GM18519 (cell line): ENCODE data around the gene PLCL1.

Source experiments
- ATAC-seq: cut with Tn5 transposase; IDR thresholded peaks from one replicate; pipeline ENCODE4 v1.9.1; 2021; ENCODE audit warnings: mild to moderate bottlenecking, moderate library complexity; ENCODE audit not compliant: unreplicated experiment, low FRiP score

PLCL1 gene

DNA sequence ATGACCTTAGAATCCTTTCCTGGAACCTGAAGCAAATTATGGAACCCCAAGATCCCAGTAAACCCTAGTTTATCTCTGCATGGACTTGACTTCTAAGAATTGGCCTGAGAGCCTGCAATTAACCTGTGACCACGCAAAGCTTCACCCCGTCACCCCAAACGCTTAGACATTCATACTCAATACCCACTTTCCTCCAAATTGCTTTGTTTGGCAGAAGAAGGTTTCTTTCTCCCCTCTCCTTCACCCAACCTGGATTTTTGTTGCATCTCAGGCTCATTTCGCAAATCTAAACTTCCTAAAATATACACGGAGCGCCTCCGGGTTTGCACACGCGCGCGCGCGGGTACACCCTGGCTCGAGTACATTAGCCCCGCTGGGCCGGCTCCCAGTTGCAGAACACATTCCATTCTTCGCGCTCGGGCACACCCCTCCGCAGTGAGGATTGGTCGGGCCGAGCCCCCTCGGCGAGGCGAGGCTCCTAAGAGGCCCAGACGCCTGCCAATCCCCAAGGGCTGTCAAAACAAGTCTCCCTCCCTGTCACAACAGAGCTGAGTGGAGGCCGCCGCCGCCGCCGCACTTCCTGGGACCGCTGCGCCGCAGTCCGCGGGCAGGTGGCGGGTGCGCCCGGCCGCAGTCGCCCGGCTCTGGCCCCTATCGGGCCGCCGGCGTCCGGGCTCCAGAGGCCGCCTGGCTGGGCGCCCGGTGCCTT, at the start of gene PLCL1:
PLCL1 (plus strand) TSS at position 545 of the 709 bp plus-strand sequence.
- ATAC-seq = peak; percentile 99

DNA sequence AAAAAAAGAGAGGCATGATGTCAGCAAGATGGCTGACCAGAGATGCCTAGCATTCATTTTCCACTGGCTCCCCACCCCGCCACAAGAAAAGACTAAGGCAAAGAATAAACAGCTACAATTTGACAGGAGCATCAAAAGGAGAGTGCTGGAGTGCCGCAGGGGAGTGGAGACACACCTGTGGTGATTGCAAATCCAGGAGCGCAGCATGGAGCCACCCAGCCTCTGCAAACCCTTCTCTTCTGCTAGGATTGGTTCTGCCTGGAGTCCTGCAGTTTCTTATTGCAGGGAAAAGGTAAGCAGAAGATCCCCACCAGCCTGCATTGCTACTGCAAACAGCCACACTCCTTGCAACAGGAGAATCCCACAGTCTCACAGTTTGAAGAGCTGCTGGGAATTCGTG, 45.4 kb upstream of the PLCL1 start:
- no peak for ATAC-seq

DNA sequence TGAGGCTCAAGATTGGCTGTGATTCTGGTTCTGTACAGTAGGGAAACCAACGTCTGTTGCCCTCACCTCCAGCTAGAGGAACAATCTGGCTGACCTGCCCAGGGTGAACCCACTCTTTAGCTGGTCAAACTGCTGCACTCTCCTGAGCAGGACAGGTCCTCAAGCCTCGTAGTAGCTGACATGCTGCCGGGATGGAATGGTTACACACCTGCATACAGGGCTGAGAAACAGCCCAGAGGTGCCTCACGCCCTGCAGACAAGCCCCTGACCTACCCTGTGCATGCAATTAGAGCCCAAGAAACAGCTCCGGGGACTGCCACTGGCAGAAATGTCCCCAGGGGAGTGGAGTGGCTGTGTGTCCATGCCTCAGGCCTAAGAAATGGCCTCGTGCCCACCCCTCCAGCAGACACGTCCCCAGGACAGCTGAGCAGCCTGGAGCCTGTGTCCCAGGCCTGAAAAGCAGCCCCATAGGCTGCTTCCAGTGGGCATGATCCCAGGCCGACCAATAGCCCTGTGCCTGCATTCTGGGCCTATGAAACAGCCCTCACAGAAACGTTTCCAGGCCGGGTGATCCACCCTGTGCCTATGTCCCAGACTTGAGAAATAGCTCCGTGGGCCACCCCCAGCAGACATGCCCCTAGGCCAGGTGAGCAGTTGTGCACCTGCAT, 44.6 kb upstream of the PLCL1 start:
- no peak for ATAC-seq

DNA sequence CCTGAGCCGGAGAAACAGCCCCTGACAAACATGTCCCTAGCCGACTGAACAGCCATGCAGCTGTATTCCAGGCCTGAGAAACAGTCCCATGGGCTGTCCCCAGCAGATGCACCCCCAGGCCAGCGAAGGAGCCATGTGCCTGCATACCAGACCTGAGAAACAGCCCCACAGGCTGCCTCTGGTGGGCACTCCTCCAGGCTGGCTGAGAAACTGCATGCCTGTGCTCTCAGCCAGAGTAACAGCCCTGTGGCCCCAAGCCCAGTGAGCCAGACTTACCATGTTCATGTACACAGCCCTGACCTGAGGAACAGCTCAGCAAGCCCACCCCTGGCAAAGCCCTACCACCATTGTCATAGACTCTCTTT, 44.1 kb upstream of the PLCL1 start:
- no peak for ATAC-seq

- no peak for ATAC-seq
These were observed 26.5 kb upstream of the PLCL1 start for GRCh38 chr2:197777823-197778407.

GRCh38 chr2:197779261-197779660, 25.1 kb upstream of the PLCL1 start:
- ATAC-seq = no peak

GRCh38 chr2:197782126-197782525, 22.3 kb upstream of the PLCL1 start:
- no peak for ATAC-seq

GRCh38 chr2:197784956-197785941, 19.1 kb upstream of the PLCL1 start, which contains the start of gene BOLL:
Gene BOLL, minus strand, starts transcription at chr2:197785319. Its CDS starts 3,469 bp downstream, at chr2:197781850.
- no peak for ATAC-seq

DNA sequence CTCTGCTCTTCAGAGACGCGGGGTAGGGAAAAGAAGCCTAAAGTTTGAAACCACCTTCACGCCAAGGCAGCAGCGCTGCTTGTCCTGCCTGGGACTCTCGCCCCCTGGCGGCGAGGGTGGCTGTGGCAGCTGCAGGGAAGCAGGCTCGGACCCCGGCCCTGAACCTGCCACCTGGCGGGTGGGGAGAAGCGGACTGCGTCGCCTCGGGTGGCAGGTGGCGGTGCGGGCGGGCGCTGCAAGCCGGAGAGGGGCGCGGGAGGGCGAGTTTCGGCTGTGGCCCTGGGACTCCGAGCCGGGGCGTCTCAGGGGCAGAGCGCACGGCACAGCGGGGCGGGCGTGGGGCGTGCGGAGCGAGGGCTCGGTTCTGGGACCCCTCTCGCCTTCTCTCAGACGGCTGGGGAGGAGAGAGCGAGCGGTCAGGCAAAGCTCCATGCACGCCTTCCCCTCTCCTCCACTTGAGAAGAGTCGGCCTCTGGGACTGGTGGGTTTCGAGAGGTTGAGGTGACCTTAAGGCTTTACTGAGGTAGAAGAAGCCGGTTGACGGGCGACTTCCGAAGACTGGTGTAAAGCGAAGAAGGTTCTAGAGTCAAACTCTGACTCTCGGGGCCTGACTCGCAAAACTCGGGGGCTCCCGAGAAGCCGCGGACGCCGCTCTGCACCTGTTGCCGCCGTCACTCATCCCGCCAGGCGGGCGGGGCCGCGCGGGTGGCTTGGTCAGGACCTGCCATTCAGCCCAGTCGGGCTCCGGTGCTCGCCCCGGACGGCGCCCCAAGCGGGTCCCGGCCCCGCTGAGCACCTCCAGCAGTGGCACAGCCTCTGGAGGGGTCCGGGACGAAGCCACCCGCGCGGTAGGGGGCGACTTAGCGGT, 18.1 kb upstream of the PLCL1 start:
- peak; percentile 64 for ATAC-seq

GRCh38 chr2:197793456-197793855, 10.9 kb upstream of the PLCL1 start:
- ATAC-seq = no peak

- ATAC-seq = no peak
These were observed 9.1 kb upstream of the PLCL1 start for GRCh38 chr2:197795277-197795676.

GRCh38 chr2:197798187-197798586, 6.2 kb upstream of the PLCL1 start:
- ATAC-seq = no peak

DNA sequence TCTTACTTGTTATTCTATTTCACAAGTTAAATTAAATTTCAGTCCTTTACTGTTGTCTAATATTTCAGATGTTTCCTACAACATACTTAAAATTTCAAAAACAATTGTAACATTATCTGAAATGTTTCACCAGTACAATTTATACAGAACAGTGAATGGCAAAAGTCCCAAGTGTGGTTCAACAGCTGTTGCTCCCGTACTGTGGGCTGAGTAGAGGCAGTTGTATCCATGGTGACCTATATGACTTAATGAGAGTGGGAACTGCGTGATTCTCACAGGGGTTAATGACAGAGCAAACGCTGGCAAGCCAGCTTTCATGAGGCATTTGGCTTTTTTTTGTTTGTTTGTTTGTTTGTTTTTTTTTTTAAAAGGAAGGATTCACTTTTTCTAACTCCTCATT, 5.3 kb upstream of the PLCL1 start:
- no peak for ATAC-seq

GRCh38 chr2:197800091-197800490, 4.3 kb upstream of the PLCL1 start:
- ATAC-seq = no peak

DNA sequence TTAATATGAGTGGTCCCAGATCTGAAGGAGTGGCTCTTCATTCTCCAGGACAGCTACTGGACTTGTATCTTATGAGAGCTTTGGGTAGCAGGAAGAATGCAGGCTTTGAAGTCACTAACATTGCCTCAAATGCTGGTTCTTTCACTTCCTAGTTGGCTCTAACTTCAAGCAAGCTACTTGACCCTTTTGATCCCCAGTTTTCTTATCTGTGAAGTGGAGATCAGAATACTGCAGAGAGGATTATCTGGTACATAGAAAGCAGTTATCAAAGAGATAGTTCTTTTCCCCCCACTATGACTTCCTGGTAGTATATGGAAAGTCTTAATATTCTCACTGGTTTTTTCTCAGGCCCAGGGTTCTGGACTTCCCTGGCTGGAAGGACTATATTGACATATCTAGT, 3.4 kb upstream of the PLCL1 start:
- no peak for ATAC-seq

DNA sequence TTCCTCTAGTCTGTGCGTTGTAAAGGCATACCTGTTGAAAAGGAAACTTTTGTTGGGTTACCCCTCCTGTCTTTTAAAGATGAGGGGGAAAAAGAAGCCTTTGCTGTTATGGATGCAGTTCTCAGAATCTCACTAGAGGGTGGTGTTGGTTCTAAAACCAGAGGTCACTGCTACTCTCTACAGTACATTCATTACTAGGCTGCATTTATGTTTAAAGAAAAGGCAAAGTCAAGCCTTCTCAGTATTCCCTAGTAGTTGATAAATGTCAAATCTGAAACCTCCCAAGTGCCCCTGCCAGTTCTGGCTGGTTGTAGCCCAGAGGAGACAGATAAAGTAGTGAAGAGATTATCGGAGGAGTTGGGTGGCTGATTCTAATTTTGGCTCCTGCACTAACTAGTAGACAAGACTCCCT, 1.4 kb upstream of the PLCL1 start:
- no peak for ATAC-seq

DNA sequence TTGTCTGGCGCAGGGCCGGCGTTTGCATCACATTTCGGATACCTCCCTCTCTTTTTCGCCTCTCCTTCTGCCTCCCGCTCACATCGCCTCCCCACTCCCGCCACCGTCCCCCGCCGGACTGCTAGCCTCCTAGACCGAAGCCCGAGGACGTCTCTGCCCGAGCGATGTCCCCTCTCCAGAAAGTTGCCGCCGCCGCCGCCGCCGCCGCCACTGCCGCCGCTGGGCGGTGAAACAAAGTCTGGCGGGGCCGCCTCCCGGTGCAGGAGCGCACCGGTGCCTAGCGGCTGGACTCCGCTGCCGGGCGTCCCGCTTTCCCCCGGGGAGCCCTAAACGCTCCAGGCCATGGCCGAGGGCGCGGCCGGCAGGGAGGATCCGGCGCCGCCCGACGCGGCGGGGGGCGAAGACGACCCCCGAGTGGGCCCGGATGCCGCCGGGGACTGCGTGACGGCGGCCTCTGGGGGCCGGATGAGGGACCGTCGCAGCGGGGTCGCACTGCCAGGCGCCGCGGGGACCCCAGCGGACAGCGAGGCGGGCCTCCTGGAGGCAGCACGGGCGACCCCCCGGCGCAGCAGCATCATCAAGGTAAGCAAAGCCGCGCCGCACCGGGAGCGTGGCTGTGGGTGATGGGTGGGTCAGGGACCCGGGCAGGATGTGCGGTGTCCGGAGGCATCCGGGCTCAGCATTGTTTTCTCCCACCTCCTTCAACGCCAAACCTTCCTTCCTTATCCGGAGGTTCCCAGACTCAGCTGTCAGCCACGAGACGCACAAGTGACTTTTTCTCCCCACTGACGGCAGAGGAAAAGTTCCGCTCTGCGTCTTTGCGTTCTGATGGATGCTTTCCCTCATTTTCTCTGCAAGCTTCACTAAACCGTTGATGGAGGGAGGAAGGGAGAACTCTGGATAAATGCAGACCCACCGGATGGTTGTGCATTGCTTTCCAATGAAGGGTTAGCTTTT, 643 bp downstream of the PLCL1 start:
- no peak for ATAC-seq
